ENCODE measurements around the gene CTNNA1. TPM values are rescaled to one million over a fixed set of nuclear protein-coding genes. Genes with fewer than 3 reads are reported as not detected.
A peak's percentile ranks its signal among the peaks of the same experiment; 100 is the strongest.

CTNNA1 gene
- total RNA-seq, 1 donor from 2014 or later: 359 TPM

DNA sequence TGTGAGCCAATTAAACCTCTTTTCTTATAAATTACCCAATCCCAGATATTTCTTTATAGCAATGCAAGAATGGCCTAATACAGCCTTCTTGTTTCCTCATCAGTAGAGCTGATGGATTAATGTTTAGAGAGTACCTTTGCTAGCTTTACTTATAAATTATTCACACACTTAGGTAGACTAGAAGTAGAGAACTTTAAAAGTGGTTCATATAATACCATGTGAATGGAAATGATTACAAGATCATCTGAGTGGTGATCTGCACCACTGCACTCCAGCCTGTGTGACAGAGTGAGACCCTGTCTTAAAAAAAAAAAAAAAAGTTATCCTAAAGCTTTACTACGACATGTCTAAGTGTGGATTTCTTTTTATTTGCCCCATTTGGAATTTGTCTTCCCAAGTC, 145.1 kb downstream of the CTNNA1 start:
- no peak overlapping the region for H3K27ac Mint-ChIP-seq (ENCODE audit: unreplicated experiment)
- H4K20me1 ChIP-seq (ENCODE audit: insufficient read depth, low read length): peaks cover 21% of the 10 kb centered on the region
- DNase-seq (ENCODE audit: low read depth) (no peak), FAIRE-seq (no peak)
- H3K9ac ChIP-seq (ENCODE audit: low read length): no peak overlapping the region
- H3K36me3 ChIP-seq (ENCODE audit: insufficient read depth, low read length): no peaks in the 10 kb centered on the region
- H3K27me3 ChIP-seq (ENCODE audit: insufficient read depth, low read length): no peaks in the 10 kb centered on the region
- peaks cover 34% of the 10 kb centered on the region for H3K4me1 ChIP-seq (ENCODE audit: insufficient read depth, low read length)
- peaks cover 40% of the 10 kb centered on the region for H3K4me1 Mint-ChIP-seq (ENCODE audit: low read depth, unreplicated experiment)
- H2AFZ ChIP-seq (ENCODE audit: low read depth, low read length): no peak overlapping the region
- H3K9me3 Mint-ChIP-seq (ENCODE audit: unreplicated experiment): no peaks in the 10 kb centered on the region
- no peaks in the 10 kb centered on the region for H3K9me3 ChIP-seq (ENCODE audit: insufficient read depth, low read depth, low read length)
- TF ChIP-seq, protein P1, sequence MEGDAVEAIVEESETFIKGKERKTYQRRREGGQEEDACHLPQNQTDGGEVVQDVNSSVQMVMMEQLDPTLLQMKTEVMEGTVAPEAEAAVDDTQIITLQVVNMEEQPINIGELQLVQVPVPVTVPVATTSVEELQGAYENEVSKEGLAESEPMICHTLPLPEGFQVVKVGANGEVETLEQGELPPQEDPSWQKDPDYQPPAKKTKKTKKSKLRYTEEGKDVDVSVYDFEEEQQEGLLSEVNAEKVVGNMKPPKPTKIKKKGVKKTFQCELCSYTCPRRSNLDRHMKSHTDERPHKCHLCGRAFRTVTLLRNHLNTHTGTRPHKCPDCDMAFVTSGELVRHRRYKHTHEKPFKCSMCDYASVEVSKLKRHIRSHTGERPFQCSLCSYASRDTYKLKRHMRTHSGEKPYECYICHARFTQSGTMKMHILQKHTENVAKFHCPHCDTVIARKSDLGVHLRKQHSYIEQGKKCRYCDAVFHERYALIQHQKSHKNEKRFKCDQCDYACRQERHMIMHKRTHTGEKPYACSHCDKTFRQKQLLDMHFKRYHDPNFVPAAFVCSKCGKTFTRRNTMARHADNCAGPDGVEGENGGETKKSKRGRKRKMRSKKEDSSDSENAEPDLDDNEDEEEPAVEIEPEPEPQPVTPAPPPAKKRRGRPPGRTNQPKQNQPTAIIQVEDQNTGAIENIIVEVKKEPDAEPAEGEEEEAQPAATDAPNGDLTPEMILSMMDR (IDR thresholded peaks at IDR 0.05; ENCODE audit: insufficient read depth, low read depth, low read length): no peak
- no peak for TF ChIP-seq EZH2 (IDR thresholded peaks at IDR 0.05; ENCODE audit: insufficient read depth, low read length)
- H3K79me2 ChIP-seq (ENCODE audit: insufficient read depth, low read length): peaks cover 37% of the 10 kb centered on the region
- H3K27ac ChIP-seq (ENCODE audit: low read depth, low read length): no peak overlapping the region
- H3K4me3 ChIP-seq (ENCODE audit: insufficient read depth, low read depth, low read length): no peak overlapping the region
- H3K36me3 Mint-ChIP-seq (ENCODE audit: low read depth, unreplicated experiment): peaks cover 22% of the 10 kb centered on the region
- no peaks in the 10 kb centered on the region for H3K27me3 Mint-ChIP-seq (ENCODE audit: low read depth, unreplicated experiment)
- H3K4me2 ChIP-seq (ENCODE audit: low read length): no peak overlapping the region
- H3K4me3 Mint-ChIP-seq (ENCODE audit: unreplicated experiment): no peak overlapping the region

DNA sequence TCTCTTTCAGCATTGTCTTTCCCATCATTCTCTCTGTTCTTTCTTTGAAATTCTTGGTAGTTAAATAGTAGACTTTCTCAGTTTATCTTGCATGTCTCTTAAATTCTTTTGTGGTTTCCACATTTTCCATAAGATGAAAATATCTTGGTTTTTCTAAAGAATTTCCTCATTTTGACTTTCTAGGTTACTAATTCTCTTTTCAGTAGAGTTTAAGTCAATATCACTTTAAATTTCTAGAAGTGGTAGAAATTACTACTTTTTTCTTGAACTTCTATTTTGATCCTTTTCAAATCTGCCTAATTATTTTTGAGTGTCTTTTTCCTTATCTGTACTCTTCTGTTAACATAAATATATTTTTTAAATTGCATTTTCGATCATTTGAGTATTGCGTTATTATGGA, 145.5 kb downstream of the CTNNA1 start:
- Histone ChIP-seq H4K20me1 (ENCODE audit: insufficient read depth, low read length) (peaks cover 21% of the 10 kb centered on the region), H2AFZ (ENCODE audit: low read depth, low read length) (no peak overlapping the region), H3K4me1 (ENCODE audit: insufficient read depth, low read length) (peaks cover 38% of the 10 kb centered on the region), H3K4me3 (ENCODE audit: insufficient read depth, low read depth, low read length) (no peak overlapping the region), H3K27ac (ENCODE audit: low read depth, low read length) (no peak overlapping the region), H3K36me3 (ENCODE audit: insufficient read depth, low read length) (peaks cover under 1% of the 10 kb centered on the region), H3K79me2 (ENCODE audit: insufficient read depth, low read length) (peaks cover 39% of the 10 kb centered on the region), H3K4me2 (ENCODE audit: low read length) (no peak overlapping the region), H3K9me3 (ENCODE audit: insufficient read depth, low read depth, low read length) (no peaks in the 10 kb centered on the region), H3K27me3 (ENCODE audit: insufficient read depth, low read length) (no peaks in the 10 kb centered on the region), H3K9ac (ENCODE audit: low read length) (no peak overlapping the region)
- Mint-ChIP-seq H3K27me3 (ENCODE audit: low read depth, unreplicated experiment) (no peaks in the 10 kb centered on the region), H3K36me3 (ENCODE audit: low read depth, unreplicated experiment) (peaks cover 22% of the 10 kb centered on the region), H3K27ac (ENCODE audit: unreplicated experiment) (no peak overlapping the region), H3K4me3 (ENCODE audit: unreplicated experiment) (no peak overlapping the region), H3K9me3 (ENCODE audit: unreplicated experiment) (no peaks in the 10 kb centered on the region), H3K4me1 (ENCODE audit: low read depth, unreplicated experiment) (peaks cover 44% of the 10 kb centered on the region)
- FAIRE-seq: no peak
- no peak for TF ChIP-seq EZH2 (IDR thresholded peaks at IDR 0.05; ENCODE audit: insufficient read depth, low read length)
- TF ChIP-seq, protein P1 (IDR thresholded peaks at IDR 0.05; ENCODE audit: insufficient read depth, low read depth, low read length): no peak
- DNase-seq (ENCODE audit: low read depth): no peak

DNA sequence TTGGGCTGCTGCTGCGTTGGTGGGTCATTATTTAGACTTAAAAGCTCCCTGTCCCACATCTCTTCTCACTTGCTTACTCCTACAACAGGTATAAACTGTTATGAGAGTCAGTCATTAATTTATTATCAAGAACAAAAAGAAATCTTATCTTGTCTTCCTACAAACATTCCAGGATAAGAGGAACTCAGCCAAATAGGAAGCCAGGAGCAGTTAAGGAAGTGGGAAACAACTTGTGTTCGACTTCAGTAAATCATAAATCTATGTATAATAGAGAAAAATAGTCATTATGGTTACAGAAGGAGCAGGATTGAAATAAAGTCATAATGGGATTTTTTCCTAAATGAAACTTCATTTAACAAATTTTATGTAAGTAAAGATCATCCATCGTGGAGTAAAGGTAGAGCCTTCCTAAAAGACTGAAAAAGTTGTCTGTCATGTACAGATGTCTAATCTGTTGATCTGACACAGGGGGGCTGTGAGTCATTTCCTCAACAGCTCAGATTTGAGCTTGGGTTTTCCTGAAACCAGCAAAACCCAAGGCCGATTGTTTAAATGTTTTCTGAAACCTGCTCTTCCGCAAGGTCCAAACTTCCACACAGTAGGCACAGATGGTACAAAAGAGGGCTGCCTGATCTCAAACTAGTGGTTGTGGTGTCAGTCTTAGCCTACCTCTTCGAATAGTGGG, 147.2 kb downstream of the CTNNA1 start:
- FAIRE-seq (peak; percentile 29), DNase-seq (ENCODE audit: low read depth) (peak; percentile 62)
- H3K9me3 ChIP-seq (ENCODE audit: insufficient read depth, low read depth, low read length): no peaks in the 10 kb centered on the region
- H3K79me2 ChIP-seq (ENCODE audit: insufficient read depth, low read length): peaks cover 42% of the 10 kb centered on the region
- peaks cover 46% of the 10 kb centered on the region for H3K4me1 ChIP-seq (ENCODE audit: insufficient read depth, low read length)
- TF ChIP-seq, protein P1 (IDR thresholded peaks at IDR 0.05; ENCODE audit: insufficient read depth, low read depth, low read length): no peak
- no peak for TF ChIP-seq EZH2 (IDR thresholded peaks at IDR 0.05; ENCODE audit: insufficient read depth, low read length)
- H3K9ac ChIP-seq (ENCODE audit: low read length): peak overlapping the region; percentile 30
- no peaks in the 10 kb centered on the region for H3K27me3 Mint-ChIP-seq (ENCODE audit: low read depth, unreplicated experiment)
- H3K9me3 Mint-ChIP-seq (ENCODE audit: unreplicated experiment): no peaks in the 10 kb centered on the region
- no peak overlapping the region for H2AFZ ChIP-seq (ENCODE audit: low read depth, low read length)
- H3K4me3 ChIP-seq (ENCODE audit: insufficient read depth, low read depth, low read length): no peak overlapping the region
- peaks cover 26% of the 10 kb centered on the region for H3K36me3 Mint-ChIP-seq (ENCODE audit: low read depth, unreplicated experiment)
- H3K4me1 Mint-ChIP-seq (ENCODE audit: low read depth, unreplicated experiment): peaks cover 57% of the 10 kb centered on the region
- H3K4me3 Mint-ChIP-seq (ENCODE audit: unreplicated experiment): no peak overlapping the region
- H3K27ac ChIP-seq (ENCODE audit: low read depth, low read length): peak overlapping the region; percentile 58
- H3K36me3 ChIP-seq (ENCODE audit: insufficient read depth, low read length): peaks cover 13% of the 10 kb centered on the region
- H4K20me1 ChIP-seq (ENCODE audit: insufficient read depth, low read length): peaks cover 16% of the 10 kb centered on the region
- H3K4me2 ChIP-seq (ENCODE audit: low read length): peak overlapping the region; percentile 65
- no peaks in the 10 kb centered on the region for H3K27me3 ChIP-seq (ENCODE audit: insufficient read depth, low read length)
- peak overlapping the region; percentile 83 for H3K27ac Mint-ChIP-seq (ENCODE audit: unreplicated experiment)

Measured in astrocyte (in vitro differentiated cells and primary cell).